ENCODE measurements around the gene CASZ1.

The CASZ1 gene

DNA sequence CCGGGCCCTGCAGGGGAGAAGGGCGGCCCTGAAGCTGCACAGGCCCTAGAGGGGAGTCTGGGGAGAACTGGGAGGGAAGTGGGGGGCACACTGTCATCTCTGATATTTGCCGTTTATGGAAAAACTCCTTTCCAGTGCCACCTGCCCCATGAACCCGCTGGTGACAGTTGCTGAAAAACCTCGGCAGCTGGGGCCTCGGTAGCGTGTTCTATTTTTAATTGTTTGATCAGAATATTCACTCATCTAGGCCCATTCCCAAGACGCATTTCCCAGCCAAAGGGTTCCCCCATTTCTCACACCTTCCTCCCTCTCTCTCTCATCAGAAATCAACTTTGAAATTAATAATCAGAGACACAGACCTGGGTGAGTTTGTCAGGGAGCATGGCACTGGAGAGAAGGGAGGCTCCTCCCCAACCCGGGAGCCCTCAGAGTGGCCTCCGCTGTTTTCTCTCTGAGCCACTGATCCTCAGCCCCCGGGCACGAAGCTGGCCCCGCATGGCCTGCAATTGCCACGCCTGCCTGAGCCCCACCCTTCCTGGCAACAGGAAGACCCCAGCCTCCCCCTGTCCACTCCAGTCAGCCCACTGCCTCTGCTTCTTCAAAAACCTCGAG lies 111.1 kb downstream of the CASZ1 start:
- no peak for DNase-seq

DNA sequence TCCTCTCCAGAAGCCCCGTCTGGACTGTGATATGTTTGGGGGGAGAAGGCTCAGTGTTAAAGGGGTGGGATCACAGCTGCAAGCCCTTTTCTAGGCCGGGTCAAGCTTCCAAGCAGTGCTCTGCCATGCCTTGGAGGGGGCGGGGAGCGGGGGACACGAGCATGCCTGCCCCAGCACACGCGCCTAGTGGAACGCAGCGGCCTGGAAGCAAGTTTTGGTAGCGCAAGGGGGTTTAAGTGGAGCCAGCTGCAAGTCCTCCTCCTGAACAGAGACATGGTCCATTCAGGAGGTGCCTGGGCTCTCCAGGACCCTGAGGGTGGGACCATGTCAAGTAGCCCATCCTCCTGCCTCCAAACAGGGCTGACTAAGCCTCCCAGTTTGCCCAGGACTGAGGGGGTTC lies 112.2 kb downstream of the CASZ1 start:
- DNase-seq: no peak

DNA sequence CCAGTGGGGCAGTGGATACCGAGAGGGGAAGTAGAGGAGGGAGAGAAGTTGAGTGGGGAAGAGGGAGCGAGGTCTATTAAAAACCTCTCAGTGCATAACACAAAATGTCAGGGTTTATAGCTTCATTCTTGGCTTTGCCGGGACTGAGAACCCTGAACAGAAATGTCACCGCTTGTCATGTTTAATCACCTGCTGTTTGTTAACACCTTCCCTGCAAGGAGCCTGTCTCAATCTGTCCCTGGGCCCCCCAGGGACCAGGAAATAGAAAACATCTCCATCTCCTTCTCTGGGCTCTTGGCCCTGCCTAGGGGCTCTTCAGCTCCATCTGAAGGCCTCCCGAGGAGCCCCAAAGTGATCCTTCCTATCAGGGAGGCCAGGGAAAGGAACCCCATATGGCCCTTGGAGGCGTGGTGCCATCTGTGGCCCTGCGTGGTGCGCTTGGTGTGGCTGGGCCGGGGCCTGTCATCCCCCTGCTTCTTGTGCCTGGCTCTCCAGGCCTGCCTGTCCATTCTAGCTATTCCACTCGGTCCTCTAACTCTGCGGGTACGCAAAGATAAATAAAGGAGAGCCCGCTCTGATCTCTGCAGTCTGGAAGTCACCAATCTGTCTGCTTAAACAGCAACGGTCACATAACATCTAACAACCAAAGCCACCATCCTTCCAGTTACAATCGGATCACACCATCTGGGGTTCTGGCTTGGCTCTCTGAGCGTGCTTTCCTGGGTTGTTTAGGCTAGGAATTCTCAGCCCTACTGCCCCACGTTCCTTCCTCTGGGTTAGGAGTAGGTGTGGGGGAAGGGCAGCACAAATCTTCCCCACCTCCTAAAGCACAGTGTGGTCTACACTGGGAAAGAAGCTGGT lies 113.8 kb downstream of the CASZ1 start:
- no peak for DNase-seq

- no peak for DNase-seq
Measured at GRCh38 chr1:10682108-10682445, 114.4 kb downstream of the CASZ1 start.

- DNase-seq: no peak
Measured at GRCh38 chr1:10681296-10682107, 114.9 kb downstream of the CASZ1 start.

DNA sequence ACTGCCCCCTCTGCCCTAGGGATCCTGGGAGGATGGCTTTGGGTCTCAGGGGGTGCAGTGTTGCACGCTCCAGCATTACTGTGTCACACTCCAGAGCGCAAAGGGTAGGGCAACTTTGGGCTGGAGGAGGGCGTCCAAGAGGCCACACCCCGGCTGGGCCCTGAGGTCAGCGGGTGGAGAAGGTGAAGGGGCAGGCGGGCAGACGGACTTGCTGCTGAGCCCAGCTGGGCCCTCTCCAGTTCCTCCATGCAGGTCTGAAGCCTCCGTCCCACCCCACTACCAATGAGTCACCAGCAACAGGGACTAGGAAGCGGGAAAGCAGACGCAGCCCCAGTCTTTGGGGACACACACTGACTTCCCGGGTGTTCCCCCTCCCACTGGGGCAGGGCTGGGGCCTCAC lies 116.0 kb downstream of the CASZ1 start:
- no peak for DNase-seq

DNA sequence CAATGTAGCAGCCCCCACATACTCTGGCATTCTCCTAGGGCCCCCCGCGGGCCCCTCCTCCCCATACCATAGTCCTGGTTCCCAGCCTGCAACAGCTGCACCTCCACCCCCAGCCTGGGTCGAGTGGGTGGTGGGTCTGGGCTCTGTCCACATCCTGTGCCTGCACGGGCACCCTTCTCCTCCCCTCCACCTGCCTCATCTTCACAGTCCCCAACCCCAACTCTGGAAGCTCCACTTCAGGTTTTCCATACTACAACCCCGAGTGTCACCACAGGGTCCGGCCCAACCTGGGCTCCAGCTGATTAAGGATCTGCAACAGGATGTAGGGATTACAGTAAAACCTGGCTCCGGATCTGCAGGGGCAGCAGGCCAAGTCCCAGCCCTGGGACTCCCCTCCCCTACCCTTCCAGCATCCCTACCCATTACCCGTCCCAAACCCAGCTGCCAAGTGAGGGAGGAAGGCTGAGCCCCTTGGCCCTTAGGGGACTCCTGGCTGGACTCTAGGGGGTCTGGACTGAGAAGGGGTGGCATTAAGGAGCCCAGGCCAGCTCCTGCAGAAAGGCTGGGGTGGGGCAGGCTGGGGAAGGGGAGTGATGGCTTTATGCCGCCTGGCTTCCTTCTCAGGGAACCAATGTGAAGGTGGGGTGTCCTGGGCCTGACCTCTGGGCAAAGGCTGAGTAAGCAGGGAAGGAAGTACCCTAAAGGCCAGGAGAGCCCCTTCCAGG lies 116.8 kb downstream of the CASZ1 start:
- peak; percentile 49 for DNase-seq

DNA sequence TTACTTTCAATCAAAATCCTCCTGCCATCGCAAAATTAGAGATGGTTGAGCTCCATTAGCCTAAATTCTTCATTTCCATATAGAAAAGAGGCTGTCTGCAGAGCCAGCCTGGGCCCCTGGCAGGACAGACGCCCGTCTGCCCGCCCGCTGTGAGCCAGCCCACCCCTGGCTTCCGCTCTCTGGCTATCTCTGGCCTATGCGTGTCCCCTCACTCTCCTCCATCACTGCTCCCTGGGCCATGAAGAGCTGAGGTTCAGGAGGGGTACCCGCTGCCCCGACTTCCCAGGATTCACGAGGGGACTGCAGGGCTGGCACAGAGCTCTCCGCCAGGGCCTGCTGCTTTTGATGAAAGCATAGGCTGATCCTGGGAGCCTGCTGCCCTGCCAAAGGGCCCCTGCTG lies 117.6 kb downstream of the CASZ1 start:
- no peak for DNase-seq

- no peak for DNase-seq
Measured at GRCh38 chr1:10678402-10678801, 118.0 kb downstream of the CASZ1 start.

DNA sequence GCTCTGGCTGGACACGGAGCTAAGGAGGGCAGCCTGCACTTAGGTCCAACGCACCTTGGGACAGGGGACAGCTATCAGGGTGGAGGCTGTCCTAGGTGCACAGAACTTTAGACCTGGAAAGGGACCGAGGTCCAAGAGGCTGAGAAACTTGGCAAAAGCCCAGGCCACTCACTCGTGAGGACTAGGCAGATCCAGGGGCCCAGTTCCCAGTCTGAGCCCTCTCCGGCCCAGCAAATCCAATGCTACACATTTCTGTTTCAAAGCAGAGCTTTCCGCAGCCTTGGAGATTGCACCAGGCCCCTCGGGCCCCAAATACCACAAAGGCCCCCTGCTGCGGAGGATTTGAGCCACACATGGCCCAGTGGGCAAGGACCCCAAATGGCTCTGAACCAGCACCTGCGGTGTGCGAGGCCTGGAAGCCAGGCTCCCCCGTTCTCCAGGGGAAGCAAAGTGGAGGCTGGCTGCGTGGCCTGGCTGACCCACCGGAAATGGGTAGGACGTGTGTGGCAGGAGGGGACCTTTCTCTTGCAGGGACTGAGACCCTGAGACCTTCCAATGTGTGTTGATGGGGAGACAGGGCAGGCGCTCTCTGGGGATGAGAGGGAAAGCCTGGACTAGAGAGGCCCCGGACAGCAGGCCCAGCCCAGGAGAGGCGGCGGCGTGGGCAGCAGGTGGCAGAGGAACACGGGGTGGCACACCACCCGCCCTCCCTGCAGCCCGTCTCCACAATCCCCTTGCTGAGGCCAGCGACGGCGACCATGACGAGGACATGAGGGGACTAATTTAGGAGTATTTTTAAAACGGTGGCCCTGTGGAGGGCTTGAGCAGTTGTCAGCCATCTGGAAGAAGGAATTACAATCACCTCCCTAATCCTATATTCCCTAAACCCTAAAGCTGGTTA lies 118.7 kb downstream of the CASZ1 start:
- DNase-seq: no peak

- no peak for DNase-seq
Measured at GRCh38 chr1:10676963-10677362, 119.5 kb downstream of the CASZ1 start.

DNA sequence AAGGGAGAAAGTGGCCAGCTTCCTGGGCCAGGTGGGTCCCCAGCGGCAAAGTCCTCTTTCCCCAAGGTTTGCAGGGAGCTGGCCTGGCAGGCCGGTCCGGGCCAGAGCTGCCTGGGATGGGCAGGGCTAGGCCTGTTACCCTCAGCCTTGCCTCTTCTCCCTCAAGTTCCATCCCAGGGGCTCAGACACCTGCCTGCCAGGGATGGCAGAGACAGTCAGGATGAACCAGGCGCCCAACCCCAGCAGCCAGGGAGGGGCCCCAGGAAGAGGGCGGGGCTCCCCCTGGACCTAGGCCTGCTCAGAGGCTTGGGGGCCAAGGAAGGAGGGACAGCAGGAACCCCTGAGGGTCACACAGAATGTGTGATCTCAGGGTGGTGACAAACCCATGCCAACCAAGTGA lies 120.6 kb downstream of the CASZ1 start:
- DNase-seq: no peak

DNA sequence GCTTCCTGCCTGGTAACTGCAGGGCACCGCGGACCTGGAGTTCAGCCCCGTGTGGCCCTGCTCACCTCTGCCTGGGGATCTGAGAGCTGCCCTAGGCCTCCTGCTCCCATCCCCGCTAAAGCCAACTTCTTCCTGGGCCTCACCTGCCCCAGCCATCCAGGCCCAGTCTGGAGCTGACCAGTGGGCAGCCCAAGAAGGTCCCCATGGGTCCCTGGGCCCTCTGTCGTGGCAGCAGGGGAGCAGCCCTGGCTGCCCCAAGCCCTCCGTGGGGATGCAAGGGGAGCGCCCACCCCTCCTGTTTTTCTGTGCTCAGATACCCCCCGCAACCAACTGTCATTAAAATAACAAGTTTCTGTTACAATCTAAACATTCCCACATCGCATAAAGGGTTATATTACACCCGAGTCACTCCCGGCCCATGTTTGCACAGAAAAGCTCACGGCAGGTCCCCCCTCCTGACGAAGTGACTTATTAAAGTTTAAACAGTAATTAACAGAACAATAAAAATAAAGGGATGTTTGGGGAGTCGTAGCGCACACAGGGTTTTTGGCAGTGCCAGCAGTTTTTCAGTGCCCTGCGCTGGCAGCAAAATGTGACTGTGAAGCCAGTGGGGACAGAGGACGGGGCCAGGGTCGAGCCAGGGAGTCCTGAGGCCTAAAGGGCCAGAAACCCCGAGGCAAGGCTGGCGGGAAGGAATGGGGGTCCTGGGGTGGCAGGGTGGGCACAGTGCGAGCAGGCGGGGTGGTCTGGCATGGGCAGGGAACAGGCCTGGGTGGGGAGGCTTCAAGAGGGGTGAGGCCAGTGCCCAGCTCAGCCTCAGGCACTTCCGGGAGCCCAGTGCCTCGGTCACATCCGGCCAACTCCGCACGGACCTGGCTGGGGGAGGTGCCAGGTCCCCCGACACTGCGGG lies 121.5 kb downstream of the CASZ1 start:
- DNase-seq: no peak

DNA sequence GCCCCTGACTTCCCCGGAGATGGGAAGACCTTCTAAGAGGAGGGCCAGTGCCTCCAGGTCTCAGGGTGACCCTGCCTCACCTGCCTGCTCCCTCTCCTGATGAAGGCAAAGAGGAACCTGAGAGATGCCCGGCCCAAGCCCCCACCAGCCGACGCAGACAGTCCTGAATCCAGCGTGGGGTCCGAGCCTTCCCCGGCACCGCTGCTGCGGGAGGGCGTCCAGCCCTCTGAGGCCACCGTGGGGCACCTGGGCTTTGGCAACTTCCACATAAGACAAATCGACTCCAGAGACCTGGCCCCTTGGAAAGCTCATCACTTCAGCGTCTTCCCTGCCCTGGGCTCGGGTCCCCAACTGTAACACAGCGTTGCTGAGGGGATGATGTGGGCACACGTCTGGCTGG lies 122.2 kb downstream of the CASZ1 start:
- DNase-seq: no peak

- DNase-seq: no peak
Measured at GRCh38 chr1:10673109-10673711, 123.2 kb downstream of the CASZ1 start.

DNA sequence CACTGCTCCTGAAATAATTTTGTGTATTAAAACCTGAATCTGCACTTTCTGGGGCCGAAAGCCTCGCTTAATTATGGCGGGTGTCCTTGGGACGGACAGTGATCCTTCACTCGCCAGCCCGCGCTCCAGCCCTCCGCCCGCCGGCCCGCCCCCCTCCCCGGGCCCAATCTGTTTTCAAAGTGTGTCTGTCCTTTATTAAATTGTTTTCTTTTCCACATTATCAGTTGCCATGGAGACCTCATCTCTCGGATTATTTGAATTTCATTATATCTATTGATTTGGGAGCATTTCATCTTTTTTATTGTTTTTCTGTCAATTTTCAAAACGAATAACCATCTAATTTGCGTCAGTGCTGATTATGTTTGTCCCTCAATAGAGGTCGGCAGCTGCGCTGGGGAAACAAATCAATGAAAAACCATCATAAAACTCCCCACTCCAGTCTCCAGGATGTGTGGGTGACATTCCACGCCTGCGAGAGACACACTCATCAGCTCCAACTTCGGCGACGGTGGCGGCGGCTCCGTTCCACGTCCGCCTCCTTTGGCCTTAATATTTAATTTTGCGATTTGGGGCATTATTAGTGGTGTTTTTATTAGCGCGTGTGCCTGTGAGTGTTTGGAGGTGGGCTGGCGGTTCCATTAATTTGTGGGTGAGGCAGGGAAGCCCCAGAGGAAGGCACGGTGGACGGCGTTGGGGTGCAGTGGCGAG lies 123.9 kb downstream of the CASZ1 start:
- no peak for DNase-seq

DNA sequence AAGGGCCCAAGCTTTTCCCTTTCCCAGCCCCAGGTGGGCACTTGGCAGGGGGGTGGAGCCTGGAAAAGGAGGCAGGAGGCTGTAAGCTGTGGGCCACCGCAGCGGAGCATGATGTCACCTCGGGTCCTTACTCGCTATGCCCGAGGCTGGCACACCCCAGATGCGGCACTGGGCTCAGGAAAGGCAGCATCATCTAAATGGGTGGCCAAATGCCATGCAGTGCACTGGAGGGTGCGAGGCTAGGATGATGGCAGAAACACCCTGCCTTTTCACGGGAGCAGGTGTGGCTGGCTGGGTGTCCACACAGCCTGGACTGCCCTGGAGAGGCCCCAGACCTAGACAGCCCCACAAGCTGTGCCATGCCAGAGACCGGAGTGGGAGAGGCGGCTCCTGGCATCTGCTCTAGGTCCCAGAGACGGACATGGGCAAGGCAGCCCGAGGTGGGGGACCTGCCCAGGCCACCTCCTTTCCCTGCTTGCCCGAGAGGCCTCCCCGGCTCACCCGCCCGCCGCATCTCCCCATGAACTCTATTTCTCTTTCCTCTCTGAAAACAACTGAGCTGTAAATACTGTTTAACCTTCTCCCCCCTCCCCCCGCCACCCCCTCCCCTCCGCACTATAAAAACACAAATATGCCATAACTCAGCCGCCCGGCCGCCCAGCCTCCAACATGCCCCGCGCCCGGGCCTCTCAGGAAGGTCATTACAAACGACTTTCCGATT lies 124.7 kb downstream of the CASZ1 start:
- no peak for DNase-seq

GRCh38 chr1:10671090-10671489 lies 125.4 kb downstream of the CASZ1 start:
- no peak for DNase-seq

GRCh38 chr1:10670190-10670589 lies 126.3 kb downstream of the CASZ1 start:
- DNase-seq: no peak
